GM21367 (cell line): ENCODE data around the gene UNC5C.
A peak's percentile ranks its signal among the peaks of the same experiment; 100 is the strongest.

Experiments
- ATAC-seq: cut with Tn5 transposase; IDR thresholded peaks from one replicate; pipeline ENCODE4 v1.9.1; 2021; ENCODE audit not compliant: unreplicated experiment

Gene UNC5C

GRCh38 chr4:95546866-95547714 is 1.7 kb downstream of the UNC5C start:
- no peak for ATAC-seq

GRCh38 chr4:95546221-95546620 is 2.6 kb downstream of the UNC5C start:
- no peak for ATAC-seq

- no peak for ATAC-seq
Observed at GRCh38 chr4:95545546-95545945, 3.2 kb downstream of the UNC5C start.

DNA sequence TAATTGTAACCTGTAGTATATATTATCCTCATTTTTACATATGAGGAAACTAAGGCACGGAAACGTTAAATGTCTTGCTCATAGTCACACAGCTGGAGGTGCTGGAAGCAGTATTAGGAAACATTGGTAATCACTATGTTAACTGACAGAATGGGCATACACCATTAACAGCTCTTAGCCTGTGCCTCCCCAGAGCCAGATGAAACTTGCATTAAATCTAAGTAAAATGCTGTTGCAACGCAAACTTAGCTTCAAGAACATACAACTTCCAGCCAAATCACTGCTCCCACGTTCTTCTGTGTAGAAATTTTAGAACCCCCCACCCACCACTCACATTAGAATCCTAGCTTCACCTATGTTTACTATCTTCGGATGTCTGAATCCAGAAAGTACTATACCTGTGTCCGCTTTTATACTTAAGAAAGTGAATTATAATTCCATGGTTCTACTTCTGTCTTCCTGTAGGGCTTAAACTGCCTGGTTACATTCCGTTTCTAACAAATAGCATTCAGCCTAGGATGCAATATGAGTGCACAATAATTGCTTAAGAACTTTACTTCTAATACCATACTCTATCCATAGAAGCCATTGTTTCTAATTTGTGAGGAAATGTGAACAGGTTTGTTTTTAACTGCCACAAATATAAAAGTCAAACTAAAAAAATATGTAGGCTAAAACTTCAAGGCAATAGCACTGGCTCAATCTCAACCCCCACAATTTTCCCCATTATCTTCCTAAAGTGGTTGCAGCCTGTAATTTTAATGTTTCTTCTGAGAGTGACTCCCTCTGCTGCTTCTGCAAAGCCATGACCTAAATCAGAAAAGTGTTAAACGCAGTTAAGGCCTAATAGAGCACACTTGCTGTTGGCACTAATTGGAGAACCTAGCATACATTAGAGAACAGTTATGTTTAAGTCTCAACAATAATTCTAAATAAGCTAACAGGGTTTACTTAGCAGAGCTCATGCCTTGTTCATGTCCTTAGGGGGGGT is 4.4 kb downstream of the UNC5C start:
- no peak for ATAC-seq

DNA sequence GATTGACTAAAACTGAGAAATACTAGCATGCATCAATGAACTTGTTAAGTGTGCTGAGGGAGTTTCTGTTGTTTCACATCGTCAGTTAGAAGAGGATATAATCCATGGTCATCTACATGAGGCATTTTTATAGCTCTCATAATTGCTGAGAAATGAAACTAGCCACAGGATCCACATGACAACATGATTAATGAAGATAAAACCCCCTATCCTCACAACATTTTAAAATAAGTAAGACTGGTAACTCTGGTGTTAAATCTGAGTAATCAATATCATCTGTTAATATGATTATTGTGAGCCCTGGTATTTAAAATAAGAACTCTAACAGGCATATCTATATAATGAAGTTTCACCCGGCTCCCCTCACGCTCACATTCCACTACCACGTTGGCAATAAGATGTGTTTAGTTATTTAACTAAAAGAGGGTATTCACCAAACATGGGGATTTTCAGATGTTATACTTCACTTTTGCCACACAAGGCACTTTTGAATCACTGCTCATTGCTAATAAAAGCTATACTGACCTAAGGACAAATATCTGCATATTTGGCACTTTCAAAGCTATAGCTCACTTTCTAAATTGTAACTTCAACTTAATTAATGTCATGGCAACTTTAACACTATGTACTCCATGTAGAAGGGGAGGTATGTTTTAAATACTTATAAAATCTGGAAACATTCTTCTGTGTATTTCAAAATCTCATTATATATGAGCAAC is 6.7 kb downstream of the UNC5C start:
- peak; percentile 52 for ATAC-seq

- ATAC-seq: no peak
Observed at GRCh38 chr4:95541094-95541493, 7.7 kb downstream of the UNC5C start.

DNA sequence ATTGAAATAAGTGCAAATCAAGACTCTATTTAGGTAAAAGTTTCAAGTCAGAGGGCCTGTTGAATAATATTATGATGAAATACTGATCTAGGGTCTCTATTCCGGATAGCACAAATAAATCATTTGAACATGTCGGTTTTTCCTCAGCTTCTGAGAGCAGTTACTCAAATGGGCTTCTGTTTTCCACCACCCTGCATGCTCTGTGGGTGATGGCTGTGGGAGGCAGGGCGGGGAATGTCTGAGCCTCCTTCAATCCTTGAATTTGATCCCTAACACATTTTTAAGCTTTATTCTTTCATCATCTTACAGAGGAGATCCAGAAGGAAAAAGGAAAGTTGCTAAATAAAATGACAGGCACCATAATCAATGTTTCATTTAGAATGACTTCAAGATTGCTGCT is 8.5 kb downstream of the UNC5C start:
- ATAC-seq: no peak

- ATAC-seq: no peak
Observed at GRCh38 chr4:95539106-95539505, 9.7 kb downstream of the UNC5C start.

DNA sequence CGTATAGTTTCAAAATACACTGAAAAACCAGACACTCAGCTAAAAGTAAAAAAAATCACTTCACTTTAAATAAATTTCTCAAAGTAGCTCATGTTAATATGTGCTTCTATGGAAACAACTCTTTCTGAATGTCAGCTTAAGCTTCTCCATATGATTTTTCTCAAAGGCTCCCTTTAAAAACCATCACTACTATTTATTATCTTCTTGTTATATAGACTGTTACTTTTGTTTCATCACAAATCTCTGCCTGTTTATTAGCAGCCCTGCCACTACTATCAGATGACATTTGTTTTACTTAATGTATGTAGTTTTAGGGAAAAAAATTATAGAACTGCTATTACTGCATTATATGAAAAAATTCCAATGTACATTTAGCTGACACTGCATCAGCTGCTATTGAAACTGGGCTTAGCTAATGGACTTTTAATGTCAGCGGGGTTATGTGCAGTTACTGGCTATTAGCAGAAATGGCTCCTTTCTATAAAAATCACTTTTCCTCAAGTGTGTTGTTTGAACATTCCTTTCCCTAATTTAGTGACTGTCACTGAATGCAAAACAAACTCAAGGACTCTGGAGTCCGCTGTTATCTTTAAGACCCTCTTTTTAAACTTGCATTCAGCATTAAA is 10.8 kb downstream of the UNC5C start:
- no peak for ATAC-seq

DNA sequence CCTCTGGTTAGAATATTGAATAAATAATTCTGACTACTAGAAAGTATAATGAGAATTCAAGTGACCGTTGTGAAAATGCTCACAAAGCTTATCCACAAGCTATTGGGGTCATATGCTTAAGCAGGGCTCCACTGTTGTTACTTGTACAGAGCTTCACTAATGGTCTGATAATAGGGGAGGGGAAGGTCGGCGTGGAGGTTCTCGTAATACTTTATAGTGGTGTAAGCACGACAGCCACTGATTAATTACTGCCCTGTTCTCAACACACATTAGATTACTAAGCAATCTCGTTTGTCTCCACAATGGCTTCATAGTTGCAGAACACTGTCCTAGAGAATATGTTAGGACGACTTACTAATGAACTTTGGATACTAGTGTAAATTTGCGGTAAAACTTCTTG is 11.6 kb downstream of the UNC5C start:
- ATAC-seq: no peak

- no peak for ATAC-seq
Observed at GRCh38 chr4:95536650-95537049, 12.1 kb downstream of the UNC5C start.

GRCh38 chr4:95535180-95535579 is 13.6 kb downstream of the UNC5C start:
- ATAC-seq: no peak

GRCh38 chr4:95534032-95534431 is 14.7 kb downstream of the UNC5C start:
- ATAC-seq: no peak

DNA sequence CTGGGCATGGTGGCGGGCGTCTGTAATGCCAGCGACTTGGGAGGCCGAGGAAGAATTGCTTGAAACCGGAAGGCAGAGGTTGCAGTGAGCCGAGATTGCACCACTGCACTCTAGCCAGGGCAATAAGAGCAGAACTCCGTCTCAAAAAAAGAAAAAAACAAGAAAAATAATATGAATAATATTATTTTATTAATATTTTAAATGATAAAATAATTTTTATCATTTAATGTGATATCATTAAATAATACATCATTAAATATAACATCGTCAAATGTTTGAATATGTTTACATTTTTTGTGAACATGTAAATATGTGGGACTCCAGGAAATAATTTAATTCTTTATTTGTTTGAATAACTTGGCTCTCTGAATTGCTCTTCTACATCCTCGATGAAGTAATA is 15.5 kb downstream of the UNC5C start:
- no peak for ATAC-seq

DNA sequence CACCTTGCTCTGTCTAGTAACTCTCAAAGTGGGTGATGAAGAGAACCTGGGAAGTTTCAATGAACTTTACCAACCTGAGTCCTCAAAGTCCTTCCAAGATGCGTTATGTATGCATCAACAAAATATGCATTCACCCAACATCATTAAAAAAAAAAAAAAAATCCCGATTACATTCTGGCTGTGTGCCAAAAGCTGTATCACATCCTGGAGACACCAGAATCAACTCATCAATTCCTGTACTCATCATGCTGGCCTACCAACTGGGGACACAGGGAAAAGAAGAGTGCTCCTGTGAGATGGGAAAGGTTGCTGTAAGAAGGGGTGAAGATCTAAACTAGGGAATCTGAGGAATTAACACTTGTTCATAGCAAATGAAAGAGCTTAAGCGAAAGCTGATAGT is 16.5 kb downstream of the UNC5C start:
- no peak for ATAC-seq

DNA sequence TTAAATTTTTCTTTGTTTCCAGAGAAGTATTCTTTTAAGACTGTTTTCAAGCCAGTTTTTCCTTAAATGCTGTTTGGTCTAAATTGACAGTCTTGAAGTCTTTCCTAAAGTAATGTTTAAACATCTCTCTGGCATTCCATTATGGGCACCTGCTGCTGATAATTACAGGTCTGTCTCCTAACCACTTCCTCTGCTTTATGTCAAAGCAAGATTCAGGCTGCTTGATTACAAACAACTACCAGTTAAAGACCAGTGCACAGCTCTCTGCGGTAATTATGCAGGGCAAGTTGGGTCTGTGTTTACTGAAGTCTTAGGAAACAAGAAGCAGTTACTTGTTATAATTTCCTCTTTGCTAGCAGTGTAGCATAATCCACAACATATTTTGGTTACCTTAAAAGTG is 17.6 kb downstream of the UNC5C start:
- ATAC-seq: no peak

- ATAC-seq: no peak
Observed at GRCh38 chr4:95529946-95530345, 18.8 kb downstream of the UNC5C start.

- no peak for ATAC-seq
Observed at GRCh38 chr4:95528388-95528948, 20.3 kb downstream of the UNC5C start.

DNA sequence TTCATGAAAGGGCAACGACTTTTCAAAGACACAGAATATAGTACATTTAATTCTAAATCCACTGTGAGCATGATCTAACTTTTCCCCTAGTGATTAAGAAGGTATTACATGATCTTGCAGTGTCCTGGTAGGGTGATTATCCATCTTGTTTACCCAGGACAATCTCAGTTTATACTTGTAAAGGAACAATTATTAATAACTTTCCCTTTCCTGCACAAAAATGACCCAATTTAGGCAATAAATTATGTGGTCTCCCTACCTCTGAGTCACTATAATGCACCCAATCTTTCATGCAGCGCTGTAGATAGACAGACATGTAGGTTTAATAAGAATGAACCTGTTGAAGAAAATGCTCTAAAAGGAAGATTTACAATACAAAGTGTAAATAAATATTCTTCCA is 22.7 kb downstream of the UNC5C start:
- no peak for ATAC-seq

GRCh38 chr4:95524729-95525128 is 24.0 kb downstream of the UNC5C start:
- ATAC-seq: no peak
